ENCODE measurements around the gene S100A13.

Gene S100A13

GRCh38 chr1:153624965-153625611 lies 2.2 kb downstream of the S100A13 start:
- Histone ChIP-seq H3K36me3 (ENCODE audit: control insufficient read depth, insufficient read depth, low read length, severe bottlenecking) (peaks cover 30% of the 10 kb centered on the region), H3K9me3 (ENCODE audit: control insufficient read depth, low read length) (no peaks in the 10 kb centered on the region), H3K4me1 (ENCODE audit: control insufficient read depth, insufficient read depth, low read length) (peaks cover 63% of the 10 kb centered on the region), H3K27me3 (replicated peaks; ENCODE audit: control insufficient read depth, insufficient read depth, low read length) (no peaks in the 10 kb centered on the region), H3K9ac (ENCODE audit: low read length) (peak overlapping the region; percentile 34), H3K4me3 (ENCODE audit: low read length) (peak overlapping the region; percentile 86)
- no peak for DNase-seq (ENCODE audit: low read depth)

DNA sequence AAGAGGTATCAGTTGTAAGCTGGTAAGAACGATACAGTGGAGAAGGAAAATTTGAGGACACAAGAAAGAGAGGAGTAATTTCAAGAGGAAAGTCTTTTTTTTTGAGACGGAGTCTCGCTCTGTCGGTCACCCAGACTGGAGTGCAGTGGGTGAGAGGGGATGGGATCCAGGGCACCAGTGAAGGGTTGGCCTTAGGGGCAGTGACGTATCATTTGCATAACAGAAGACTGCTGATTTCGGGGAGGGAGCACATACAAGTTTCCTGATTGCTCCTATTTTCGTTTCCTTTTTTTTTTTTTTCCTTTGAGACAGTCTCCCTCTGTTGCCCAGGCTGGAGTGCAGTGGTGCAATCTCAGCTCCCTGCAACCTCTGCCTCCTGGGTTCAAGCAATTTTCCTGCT lies 4.2 kb downstream of the S100A13 start:
- no peak for DNase-seq (ENCODE audit: low read depth)
- peaks cover 52% of the 10 kb centered on the region for H3K4me1 ChIP-seq (ENCODE audit: control insufficient read depth, insufficient read depth, low read length)
- H3K36me3 ChIP-seq (ENCODE audit: control insufficient read depth, insufficient read depth, low read length, severe bottlenecking): peaks cover 48% of the 10 kb centered on the region
- H3K27me3 ChIP-seq (replicated peaks; ENCODE audit: control insufficient read depth, insufficient read depth, low read length): no peaks in the 10 kb centered on the region
- no peaks in the 10 kb centered on the region for H3K9me3 ChIP-seq (ENCODE audit: control insufficient read depth, low read length)
- no peak overlapping the region for H3K4me3 ChIP-seq (ENCODE audit: low read length)
- peak overlapping the region; percentile 59 for H3K9ac ChIP-seq (ENCODE audit: low read length)

- peaks cover 37% of the 10 kb centered on the region for H3K4me1 ChIP-seq (ENCODE audit: control insufficient read depth, insufficient read depth, low read length)
- no peak for DNase-seq (ENCODE audit: low read depth)
- H3K27me3 ChIP-seq (replicated peaks; ENCODE audit: control insufficient read depth, insufficient read depth, low read length): no peaks in the 10 kb centered on the region
- no peak overlapping the region for H3K4me3 ChIP-seq (ENCODE audit: low read length)
- H3K9me3 ChIP-seq (ENCODE audit: control insufficient read depth, low read length): no peaks in the 10 kb centered on the region
- no peak overlapping the region for H3K9ac ChIP-seq (ENCODE audit: low read length)
- H3K36me3 ChIP-seq (ENCODE audit: control insufficient read depth, insufficient read depth, low read length, severe bottlenecking): peaks cover 40% of the 10 kb centered on the region
Observed at GRCh38 chr1:153619171-153619570, 8.1 kb downstream of the S100A13 start.

GRCh38 chr1:153617663-153618062 lies 9.6 kb downstream of the S100A13 start:
- Histone ChIP-seq H3K27me3 (replicated peaks; ENCODE audit: control insufficient read depth, insufficient read depth, low read length) (no peaks in the 10 kb centered on the region), H3K9me3 (ENCODE audit: control insufficient read depth, low read length) (no peaks in the 10 kb centered on the region), H3K36me3 (ENCODE audit: control insufficient read depth, insufficient read depth, low read length, severe bottlenecking) (peaks cover 34% of the 10 kb centered on the region), H3K9ac (ENCODE audit: low read length) (peak overlapping the region; percentile 56), H3K4me3 (ENCODE audit: low read length) (no peak overlapping the region), H3K4me1 (ENCODE audit: control insufficient read depth, insufficient read depth, low read length) (peaks cover 32% of the 10 kb centered on the region)
- no peak for DNase-seq (ENCODE audit: low read depth)

GRCh38 chr1:153616917-153617311 lies 10.4 kb downstream of the S100A13 start:
- Histone ChIP-seq H3K4me1 (ENCODE audit: control insufficient read depth, insufficient read depth, low read length) (peaks cover 27% of the 10 kb centered on the region), H3K4me3 (ENCODE audit: low read length) (no peak overlapping the region), H3K27me3 (replicated peaks; ENCODE audit: control insufficient read depth, insufficient read depth, low read length) (no peaks in the 10 kb centered on the region), H3K36me3 (ENCODE audit: control insufficient read depth, insufficient read depth, low read length, severe bottlenecking) (peaks cover 26% of the 10 kb centered on the region), H3K9me3 (ENCODE audit: control insufficient read depth, low read length) (no peaks in the 10 kb centered on the region), H3K9ac (ENCODE audit: low read length) (peak overlapping the region; percentile 52)
- no peak for DNase-seq (ENCODE audit: low read depth)

DNA sequence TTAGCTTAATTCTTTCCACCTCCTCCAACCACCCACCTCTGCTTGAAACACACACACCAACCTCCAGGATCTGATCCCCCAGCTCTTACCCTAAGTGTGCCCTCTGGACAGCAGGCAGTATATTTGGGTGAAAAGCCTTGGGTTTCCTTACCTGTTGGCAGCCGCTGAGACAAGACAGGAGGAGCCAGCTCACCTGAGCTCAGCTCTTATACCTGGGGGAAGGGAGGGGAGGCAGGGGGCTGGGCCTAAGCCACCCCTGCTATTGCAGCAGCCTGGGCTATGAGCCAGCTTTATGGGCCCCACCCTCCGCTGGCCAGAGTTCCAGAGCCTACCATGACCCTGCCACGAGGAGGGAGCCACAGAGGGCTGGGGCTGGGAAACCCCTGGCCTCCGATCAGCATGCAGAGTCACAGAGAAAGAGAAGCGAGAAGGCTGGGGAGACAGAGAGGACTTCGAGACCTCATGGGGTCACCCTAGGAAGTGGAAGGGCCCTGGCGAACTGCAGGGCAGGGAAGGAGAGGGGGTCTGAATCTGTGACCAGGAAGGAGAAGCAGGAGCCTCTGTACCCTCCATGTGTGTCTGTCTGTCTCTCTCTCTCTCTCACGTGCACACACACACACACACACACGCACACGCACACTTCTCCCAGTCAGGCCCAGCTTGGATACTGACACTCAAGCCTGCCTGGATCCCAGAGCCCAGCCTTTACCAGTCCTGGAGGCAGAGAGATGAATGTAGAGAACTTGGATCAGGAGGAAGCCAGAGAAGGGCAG lies 11.0 kb downstream of the S100A13 start, which contains the start of gene S100A14:
TSS of gene S100A14 (minus strand) at position 182 of the 773 bp plus-strand sequence. CDS start 467 bp downstream, outside the sequence.
- Histone ChIP-seq H3K4me1 (ENCODE audit: control insufficient read depth, insufficient read depth, low read length) (peaks cover 32% of the 10 kb centered on the region), H3K9ac (ENCODE audit: low read length) (peak within 1 kb of the TSS; percentile 52)
- DNase-seq (ENCODE audit: low read depth): no peak

DNA sequence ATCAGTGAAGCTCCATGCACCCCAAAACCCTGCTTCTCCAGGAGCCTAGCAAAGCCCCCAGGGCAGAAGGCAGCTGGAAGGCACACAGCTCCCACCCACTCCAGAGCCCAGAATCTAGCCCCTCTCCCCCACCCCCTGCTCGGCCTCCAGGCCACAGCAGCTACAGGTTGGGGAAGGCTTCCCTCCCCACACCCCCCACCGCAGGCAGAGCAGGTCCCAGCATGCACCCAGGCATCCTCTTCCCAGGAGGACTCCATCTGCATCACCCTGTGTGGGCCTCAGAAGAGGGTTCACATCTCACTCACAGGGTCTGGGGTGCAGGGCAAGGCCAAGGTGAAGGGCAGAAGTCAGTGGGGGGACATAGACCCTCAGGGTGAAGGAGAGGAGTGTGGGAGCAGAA lies 11.9 kb downstream of the S100A13 start:
- peaks cover 38% of the 10 kb centered on the region for H3K4me1 ChIP-seq (ENCODE audit: control insufficient read depth, insufficient read depth, low read length)
- peaks cover 21% of the 10 kb centered on the region for H3K36me3 ChIP-seq (ENCODE audit: control insufficient read depth, insufficient read depth, low read length, severe bottlenecking)
- no peaks in the 10 kb centered on the region for H3K27me3 ChIP-seq (replicated peaks; ENCODE audit: control insufficient read depth, insufficient read depth, low read length)
- no peak overlapping the region for H3K4me3 ChIP-seq (ENCODE audit: low read length)
- DNase-seq (ENCODE audit: low read depth): no peak
- H3K9me3 ChIP-seq (ENCODE audit: control insufficient read depth, low read length): no peaks in the 10 kb centered on the region
- no peak overlapping the region for H3K9ac ChIP-seq (ENCODE audit: low read length)

More for the DNA sequence above, 11.0 kb downstream of the S100A13 start, which contains the start of gene S100A14:
- Histone ChIP-seq H3K36me3 (ENCODE audit: control insufficient read depth, insufficient read depth, low read length, severe bottlenecking) (peaks cover 26% of the 10 kb centered on the region), H3K9me3 (ENCODE audit: control insufficient read depth, low read length) (no peaks in the 10 kb centered on the region), H3K4me3 (ENCODE audit: low read length) (no peak within 1 kb of the TSS), H3K27me3 (replicated peaks; ENCODE audit: control insufficient read depth, insufficient read depth, low read length) (no peaks in the 10 kb centered on the region)

GRCh38 chr1:153614906-153615305 lies 12.4 kb downstream of the S100A13 start:
- no peak for DNase-seq (ENCODE audit: low read depth)
- H3K9me3 ChIP-seq (ENCODE audit: control insufficient read depth, low read length): no peaks in the 10 kb centered on the region
- no peaks in the 10 kb centered on the region for H3K27me3 ChIP-seq (replicated peaks; ENCODE audit: control insufficient read depth, insufficient read depth, low read length)
- peaks cover 43% of the 10 kb centered on the region for H3K4me1 ChIP-seq (ENCODE audit: control insufficient read depth, insufficient read depth, low read length)
- H3K9ac ChIP-seq (ENCODE audit: low read length): no peak overlapping the region
- no peak overlapping the region for H3K4me3 ChIP-seq (ENCODE audit: low read length)
- peaks cover 16% of the 10 kb centered on the region for H3K36me3 ChIP-seq (ENCODE audit: control insufficient read depth, insufficient read depth, low read length, severe bottlenecking)

DNA sequence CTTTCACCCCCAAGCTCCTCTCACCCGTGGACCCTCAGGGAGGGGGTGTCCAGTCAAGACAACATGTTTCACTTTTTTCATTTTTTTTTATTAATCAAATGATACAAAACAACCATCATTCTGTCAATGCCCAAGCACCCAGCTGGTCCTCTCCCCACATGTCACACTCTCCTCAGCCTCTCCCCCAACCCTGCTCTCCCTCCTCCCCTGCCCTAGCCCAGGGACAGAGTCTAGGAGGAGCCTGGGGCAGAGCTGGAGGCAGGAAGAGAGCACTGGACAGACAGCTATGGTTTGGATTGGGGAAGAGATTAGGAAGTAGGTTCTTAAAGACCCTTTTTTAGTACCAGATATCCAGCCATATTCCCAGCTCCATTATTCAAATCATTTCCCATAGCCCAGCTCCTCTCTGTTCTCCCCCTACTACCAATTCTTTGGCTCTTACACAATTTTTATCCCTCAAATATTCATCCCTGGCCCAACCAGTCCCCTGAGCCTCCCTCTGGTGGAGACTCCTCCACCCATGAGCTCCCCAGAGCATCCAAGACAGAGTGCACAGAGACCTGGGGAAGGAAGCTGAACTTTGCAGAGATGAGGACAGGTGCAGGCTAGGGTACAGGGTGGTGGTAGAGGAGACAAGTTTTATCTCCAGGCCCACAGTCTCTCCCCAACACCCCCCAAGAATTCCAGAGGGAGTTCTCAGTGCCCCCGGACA lies 13.0 kb downstream of the S100A13 start:
- Histone ChIP-seq H3K4me3 (ENCODE audit: low read length) (no peak overlapping the region), H3K36me3 (ENCODE audit: control insufficient read depth, insufficient read depth, low read length, severe bottlenecking) (peaks cover 11% of the 10 kb centered on the region), H3K4me1 (ENCODE audit: control insufficient read depth, insufficient read depth, low read length) (peaks cover 49% of the 10 kb centered on the region), H3K9me3 (ENCODE audit: control insufficient read depth, low read length) (no peaks in the 10 kb centered on the region), H3K9ac (ENCODE audit: low read length) (no peak overlapping the region), H3K27me3 (replicated peaks; ENCODE audit: control insufficient read depth, insufficient read depth, low read length) (no peaks in the 10 kb centered on the region)
- no peak for DNase-seq (ENCODE audit: low read depth)

DNA sequence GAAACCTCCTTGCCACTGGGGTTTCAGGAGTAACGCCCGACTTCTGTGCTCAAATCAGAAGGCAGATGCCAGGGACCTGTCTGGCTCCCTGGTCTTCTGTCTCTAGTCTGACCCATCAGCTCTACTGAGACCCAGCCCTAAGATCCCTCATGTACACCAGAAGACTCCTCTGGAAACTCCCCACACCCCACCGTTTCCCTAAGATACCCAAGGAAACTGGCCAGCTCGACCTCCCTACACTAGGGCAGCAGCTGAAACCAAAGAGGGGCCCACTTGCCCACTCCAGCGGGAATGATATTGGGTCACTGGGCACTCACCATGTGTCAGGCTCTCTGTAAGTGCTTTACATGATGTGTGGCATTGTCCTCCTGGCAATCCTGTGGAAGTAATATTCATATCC lies 13.9 kb downstream of the S100A13 start:
- DNase-seq (ENCODE audit: low read depth): no peak
- no peaks in the 10 kb centered on the region for H3K9me3 ChIP-seq (ENCODE audit: control insufficient read depth, low read length)
- H3K36me3 ChIP-seq (ENCODE audit: control insufficient read depth, insufficient read depth, low read length, severe bottlenecking): peaks cover 1% of the 10 kb centered on the region
- peak overlapping the region; percentile 95 for H3K9ac ChIP-seq (ENCODE audit: low read length)
- H3K27me3 ChIP-seq (replicated peaks; ENCODE audit: control insufficient read depth, insufficient read depth, low read length): no peaks in the 10 kb centered on the region
- peak overlapping the region; percentile 91 for H3K4me3 ChIP-seq (ENCODE audit: low read length)
- H3K4me1 ChIP-seq (ENCODE audit: control insufficient read depth, insufficient read depth, low read length): peaks cover 58% of the 10 kb centered on the region

DNA sequence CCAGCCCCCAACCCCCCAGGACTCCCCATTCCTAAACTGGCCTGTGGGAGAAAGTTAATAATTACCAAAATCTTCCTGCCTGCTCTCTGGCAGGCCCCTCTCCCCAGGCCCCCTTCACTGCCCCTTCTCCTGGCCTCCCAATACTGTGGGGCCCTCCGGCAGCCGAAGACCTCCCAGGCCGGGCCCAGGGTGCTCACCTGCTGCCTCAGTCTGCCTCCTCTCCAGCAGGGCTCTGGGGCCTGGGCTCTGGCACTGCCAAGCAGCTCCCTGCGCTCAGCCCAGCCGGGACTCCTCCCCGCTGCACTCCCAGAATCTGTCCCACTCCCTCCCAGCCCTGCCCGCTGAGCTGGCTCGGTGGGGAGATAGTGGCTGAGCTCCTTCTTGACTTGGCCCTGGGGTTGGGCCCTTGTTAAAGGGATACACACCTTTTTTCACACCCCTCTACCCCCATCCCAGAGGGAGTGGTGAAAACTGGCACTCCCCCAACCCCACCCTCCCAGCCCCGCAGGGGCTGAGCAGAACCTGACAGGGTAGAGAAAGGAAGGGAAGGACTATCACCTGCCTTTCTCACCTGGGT lies 14.5 kb downstream of the S100A13 start, which contains the start of gene S100A16:
TSS of gene S100A16 (minus strand) at position 383 of the 577 bp plus-strand sequence. CDS start 4,986 bp downstream, outside the sequence.
- Histone ChIP-seq H3K4me1 (ENCODE audit: control insufficient read depth, insufficient read depth, low read length) (peaks cover 61% of the 10 kb centered on the region), H3K36me3 (ENCODE audit: control insufficient read depth, insufficient read depth, low read length, severe bottlenecking) (peaks cover 3% of the 10 kb centered on the region), H3K4me3 (ENCODE audit: low read length) (peak within 1 kb of the TSS; percentile 91), H3K9me3 (ENCODE audit: control insufficient read depth, low read length) (no peaks in the 10 kb centered on the region), H3K9ac (ENCODE audit: low read length) (peak within 1 kb of the TSS; percentile 95), H3K27me3 (replicated peaks; ENCODE audit: control insufficient read depth, insufficient read depth, low read length) (no peaks in the 10 kb centered on the region)
- peak; percentile 85 for DNase-seq (ENCODE audit: low read depth)

All from adipocyte (in vitro differentiated cells).